ENCODE data around the gene USP10. TPM values are rescaled to one million over a fixed set of nuclear protein-coding genes. Genes with fewer than 3 reads are reported as not detected.

The USP10 gene
- total RNA-seq, 4 donors from 2014 or later = 44.6 to 89.6 (median 55.9) TPM

DNA sequence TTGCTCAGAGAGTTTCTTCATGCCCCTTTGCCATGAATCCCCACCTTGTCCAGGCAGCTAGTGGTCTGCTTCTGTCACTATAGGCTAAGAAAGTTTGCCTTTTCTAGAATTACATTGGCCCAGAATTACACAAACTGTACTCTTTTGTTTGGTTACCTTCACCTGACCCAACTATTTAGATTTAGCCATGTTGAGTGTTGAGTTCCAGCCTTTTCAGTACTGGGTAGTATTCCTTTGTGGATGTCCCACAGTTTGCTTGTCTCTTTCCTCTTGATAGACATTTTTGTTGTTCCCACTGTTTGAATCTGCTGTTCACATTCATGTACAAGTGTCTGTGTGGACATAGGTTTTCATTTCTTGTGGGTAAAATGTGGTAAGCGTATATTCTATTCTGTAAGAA lies 22.3 kb downstream of the USP10 start:
- ATAC-seq (ENCODE audit: low FRiP score) (no peak), DNase-seq (ENCODE audit: low spot score) (no peak)
- TF ChIP-seq, protein P1, sequence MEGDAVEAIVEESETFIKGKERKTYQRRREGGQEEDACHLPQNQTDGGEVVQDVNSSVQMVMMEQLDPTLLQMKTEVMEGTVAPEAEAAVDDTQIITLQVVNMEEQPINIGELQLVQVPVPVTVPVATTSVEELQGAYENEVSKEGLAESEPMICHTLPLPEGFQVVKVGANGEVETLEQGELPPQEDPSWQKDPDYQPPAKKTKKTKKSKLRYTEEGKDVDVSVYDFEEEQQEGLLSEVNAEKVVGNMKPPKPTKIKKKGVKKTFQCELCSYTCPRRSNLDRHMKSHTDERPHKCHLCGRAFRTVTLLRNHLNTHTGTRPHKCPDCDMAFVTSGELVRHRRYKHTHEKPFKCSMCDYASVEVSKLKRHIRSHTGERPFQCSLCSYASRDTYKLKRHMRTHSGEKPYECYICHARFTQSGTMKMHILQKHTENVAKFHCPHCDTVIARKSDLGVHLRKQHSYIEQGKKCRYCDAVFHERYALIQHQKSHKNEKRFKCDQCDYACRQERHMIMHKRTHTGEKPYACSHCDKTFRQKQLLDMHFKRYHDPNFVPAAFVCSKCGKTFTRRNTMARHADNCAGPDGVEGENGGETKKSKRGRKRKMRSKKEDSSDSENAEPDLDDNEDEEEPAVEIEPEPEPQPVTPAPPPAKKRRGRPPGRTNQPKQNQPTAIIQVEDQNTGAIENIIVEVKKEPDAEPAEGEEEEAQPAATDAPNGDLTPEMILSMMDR (IDR thresholded peaks at IDR 0.05) = no peak

DNA sequence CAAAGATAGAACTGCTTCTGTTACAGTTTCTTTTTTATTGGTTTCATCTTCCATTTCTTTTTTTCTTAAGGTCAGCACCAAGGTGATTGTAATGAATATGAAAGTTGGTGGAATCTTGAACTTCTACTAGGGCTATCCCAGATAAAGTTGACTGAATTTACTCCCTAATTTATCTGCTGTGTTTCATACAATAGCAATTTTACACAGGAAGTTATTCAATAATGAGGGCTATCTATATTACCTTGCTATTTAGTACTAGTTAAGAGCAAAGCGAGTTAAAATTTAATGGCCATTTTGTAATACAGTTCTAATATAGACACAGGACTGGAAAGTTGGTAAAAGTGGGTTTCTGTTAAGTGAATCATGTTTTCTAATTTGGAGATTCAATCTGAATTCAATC lies 24.1 kb downstream of the USP10 start:
- DNase-seq (ENCODE audit: low spot score) (no peak), ATAC-seq (ENCODE audit: low FRiP score) (no peak)
- TF ChIP-seq, protein P1 (IDR thresholded peaks at IDR 0.05) = no peak

DNA sequence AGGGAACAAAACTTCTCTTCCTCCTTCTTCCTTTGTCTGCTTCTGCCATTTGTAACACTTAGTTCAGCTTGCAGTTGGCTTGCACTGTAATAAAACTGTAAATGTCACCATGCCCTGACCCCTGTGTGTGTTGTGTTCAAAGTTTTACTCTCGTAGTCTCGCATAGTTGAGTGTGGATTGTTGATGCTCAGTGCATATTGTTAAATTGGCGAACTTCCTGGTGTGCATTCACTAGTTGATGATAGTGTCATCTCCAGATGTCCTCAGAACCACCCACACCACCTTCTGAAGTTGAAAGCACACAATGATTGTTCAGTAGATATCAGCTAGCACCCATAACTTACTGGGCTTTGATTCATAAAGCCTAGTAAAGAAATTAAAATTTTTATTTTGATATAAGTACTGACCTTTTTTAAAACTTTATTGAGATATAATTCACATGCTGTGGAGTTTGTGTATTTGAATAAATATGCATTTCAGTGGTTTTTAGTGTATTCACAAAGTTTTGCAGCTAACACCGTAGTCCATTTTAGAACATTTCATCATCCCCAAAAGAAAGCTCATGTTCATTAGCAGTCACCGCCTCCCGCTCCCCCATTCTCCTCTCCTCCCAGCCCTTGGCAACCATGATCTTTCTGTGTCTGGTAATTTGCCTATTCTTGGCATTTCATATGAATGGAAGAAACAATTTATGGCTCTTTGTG lies 25.0 kb downstream of the USP10 start:
- DNase-seq (ENCODE audit: low spot score) = no peak
- TF ChIP-seq, protein P1 (IDR thresholded peaks at IDR 0.05) = no peak
- no peak for ATAC-seq (ENCODE audit: low FRiP score)

DNA sequence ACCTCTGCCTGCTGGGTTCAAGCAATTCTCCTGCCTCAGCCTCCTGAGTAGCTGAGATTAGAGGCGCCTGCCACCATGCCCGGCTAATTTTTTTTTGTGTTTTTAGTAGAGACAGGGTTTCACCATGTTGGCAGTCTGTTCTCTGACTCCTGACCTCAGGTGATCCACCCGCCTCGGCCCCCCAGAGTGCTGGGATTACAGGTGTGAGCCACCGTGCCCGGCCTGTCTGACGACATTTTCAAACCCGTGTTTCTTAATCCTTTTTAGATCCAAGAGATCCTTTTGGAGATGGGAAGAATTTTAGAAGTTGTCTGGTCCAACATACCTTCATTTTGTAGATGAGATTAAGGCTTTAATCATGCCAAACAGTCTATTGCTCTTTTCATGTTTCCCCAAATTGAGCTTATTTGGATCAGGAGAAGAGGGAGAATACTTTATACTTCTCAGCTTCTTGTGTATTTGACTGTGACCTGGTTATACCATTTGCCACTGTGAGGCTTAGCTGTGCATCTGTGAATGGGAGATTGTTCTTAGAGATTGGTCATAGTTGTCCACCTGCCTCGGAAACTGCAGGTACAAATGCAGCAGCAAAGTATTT lies 25.8 kb downstream of the USP10 start:
- TF ChIP-seq, protein P1 (IDR thresholded peaks at IDR 0.05) = no peak
- no peak for DNase-seq (ENCODE audit: low spot score)
- ATAC-seq (ENCODE audit: low FRiP score) = no peak

DNA sequence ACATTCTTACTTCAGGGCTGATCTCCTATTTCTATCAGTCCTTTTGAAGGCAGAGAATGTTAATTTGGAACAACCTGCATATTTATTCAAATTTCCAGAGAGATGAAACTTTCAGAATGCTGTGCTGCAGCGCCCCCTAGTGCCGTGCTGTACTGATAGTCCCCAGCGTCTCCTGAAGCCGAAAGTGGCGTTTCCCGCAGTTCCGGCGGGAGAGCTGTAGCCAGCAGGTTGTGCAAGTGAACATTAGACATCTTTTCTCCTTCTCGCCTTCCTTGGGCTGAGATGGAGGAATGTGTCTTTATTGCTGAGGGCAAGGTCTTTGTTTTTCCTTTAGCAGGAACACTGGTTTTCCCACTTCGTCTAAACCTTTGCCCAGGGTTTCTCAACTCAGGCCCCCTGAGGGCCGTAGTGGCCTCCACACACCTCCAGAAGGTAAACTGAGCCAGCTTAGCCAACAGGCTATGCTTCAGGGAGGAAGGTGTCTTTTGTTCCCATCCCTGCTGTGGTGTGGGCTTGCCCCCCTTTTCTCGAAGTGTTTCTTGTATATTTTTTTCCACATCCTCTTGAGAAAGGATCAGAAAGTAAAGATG lies 26.4 kb downstream of the USP10 start:
- TF ChIP-seq, protein P1 (IDR thresholded peaks at IDR 0.05) = peak in 1 of 3 donors; percentile 88
- peak; percentile 99 for DNase-seq (ENCODE audit: low spot score)
- peak; percentile 87 for ATAC-seq (ENCODE audit: low FRiP score)

DNA sequence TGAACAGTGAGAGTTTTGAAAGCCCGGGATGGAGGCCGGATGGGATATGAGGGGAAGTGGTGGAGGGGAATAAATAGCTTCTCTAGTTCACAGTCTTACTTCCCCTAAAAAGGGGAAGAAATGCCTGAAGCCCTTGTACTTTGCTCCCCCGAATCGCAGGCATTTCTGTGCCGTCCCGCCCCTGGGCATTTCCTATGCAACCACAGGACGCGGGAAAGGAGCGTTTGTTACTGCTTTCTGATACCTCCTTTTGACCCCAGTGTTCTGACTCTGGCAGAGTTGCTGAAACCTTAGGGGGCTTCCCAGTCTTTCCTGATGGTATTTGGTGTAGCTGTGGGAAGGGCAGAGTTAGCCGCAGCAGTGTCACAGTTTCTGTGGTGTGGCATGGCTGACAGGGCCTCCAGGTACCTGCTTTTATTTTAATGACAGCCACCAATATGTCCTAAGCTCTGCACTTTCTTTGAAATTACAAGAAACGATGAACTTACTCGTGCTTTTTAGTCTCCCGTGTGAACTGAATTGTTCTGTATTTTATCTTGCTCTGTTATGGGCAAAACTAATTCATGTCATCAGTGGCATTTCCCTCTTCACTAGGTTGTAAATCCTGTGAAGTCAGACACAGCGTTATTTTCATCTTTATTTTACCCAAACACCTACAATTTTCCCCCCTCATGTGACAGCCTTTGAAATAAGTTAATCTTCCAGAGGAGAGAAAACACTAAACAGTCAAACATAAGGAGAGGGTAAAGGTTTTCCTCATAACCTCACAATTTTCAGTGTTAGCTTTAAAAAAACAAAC lies 27.1 kb downstream of the USP10 start:
- ATAC-seq (ENCODE audit: low FRiP score) (no peak), DNase-seq (ENCODE audit: low spot score) (no peak)
- TF ChIP-seq, protein P1 (IDR thresholded peaks at IDR 0.05) = no peak

Measured in omental fat pad (tissue), 4 donors.